NCI-H345 treated with DMSO at 0.1 percent for 48 hours (cell line): Measurements from ENCODE around the gene PPP6R2.

Experiments
- DNase-seq: peaks from one replicate; lab custom pipeline; 2025; ENCODE audit not compliant: unreplicated experiment; lab: John Stamatoyannopoulos, UW

PPP6R2 gene

GRCh38 chr22:50443801-50444625, 100.9 kb downstream of the PPP6R2 start:
- no peak for DNase-seq

- no peak for DNase-seq
These were observed 101.5 kb downstream of the PPP6R2 start for GRCh38 chr22:50444663-50445062.

GRCh38 chr22:50445071-50445879, 102.1 kb downstream of the PPP6R2 start:
- DNase-seq: no peak

- DNase-seq: no peak
These were observed 103.0 kb downstream of the PPP6R2 start for GRCh38 chr22:50445880-50446707.

GRCh38 chr22:50446708-50447575, 103.8 kb downstream of the PPP6R2 start:
- DNase-seq: no peak

- no peak for DNase-seq
These were observed 104.7 kb downstream of the PPP6R2 start for GRCh38 chr22:50447576-50448551.

- DNase-seq: no peak
These were observed 109.5 kb downstream of the PPP6R2 start for GRCh38 chr22:50452649-50453048.

GRCh38 chr22:50454556-50455075, 111.5 kb downstream of the PPP6R2 start:
- no peak for DNase-seq

GRCh38 chr22:50455201-50455600, 112.1 kb downstream of the PPP6R2 start:
- no peak for DNase-seq

- DNase-seq: no peak
These were observed 112.9 kb downstream of the PPP6R2 start for GRCh38 chr22:50456026-50456425.

GRCh38 chr22:50456466-50457234, 113.5 kb downstream of the PPP6R2 start:
- no peak for DNase-seq

GRCh38 chr22:50459016-50459415, 115.9 kb downstream of the PPP6R2 start:
- no peak for DNase-seq

- no peak for DNase-seq
These were observed 116.5 kb downstream of the PPP6R2 start for GRCh38 chr22:50459496-50460140.

GRCh38 chr22:50460938-50461337, 117.8 kb downstream of the PPP6R2 start:
- no peak for DNase-seq

GRCh38 chr22:50461536-50461935, 118.4 kb downstream of the PPP6R2 start:
- DNase-seq: no peak

- no peak for DNase-seq
These were observed 118.9 kb downstream of the PPP6R2 start for GRCh38 chr22:50461979-50462540.

- no peak for DNase-seq
These were observed 120.2 kb downstream of the PPP6R2 start for GRCh38 chr22:50463188-50463900.
